Muscle of leg (tissue), 11 donors: ENCODE measurements around the gene PER2. TPM values are rescaled to one million over a fixed set of nuclear protein-coding genes. Genes with fewer than 3 reads are reported as not detected.
A peak's percentile ranks its signal among the peaks of the same experiment; 100 is the strongest.
"Not testable (repeated sequence)": the region's sequence is repeated elsewhere in the genome, so short reads cannot be mapped to it uniquely, and the experiment has no call there.

Source experiments
- DNase-seq: peaks from one replicate; pipeline ENCODE4 v3.0.0; 2013
- H3K27ac ChIP-seq: one replicate; pipeline ENCODE4 v1.5.1; 2013; ENCODE audit warnings: mild to moderate bottlenecking, low read length, control low read depth
- H3K27me3 ChIP-seq: one replicate; pipeline ENCODE4 v1.6.1; 2013; ENCODE audit warnings: low read length; ENCODE audit not compliant: control insufficient read depth, insufficient read depth
- H3K36me3 ChIP-seq: one replicate; pipeline ENCODE4 v1.6.1; 2013; ENCODE audit warnings: low read length; ENCODE audit not compliant: control insufficient read depth, insufficient read depth
- H3K4me1 ChIP-seq: one replicate; pipeline ENCODE4 v1.6.1; 2013; ENCODE audit warnings: low read length; ENCODE audit not compliant: control insufficient read depth, insufficient read depth
- H3K4me3 ChIP-seq: one replicate; pipeline ENCODE4 v1.5.1; 2013; ENCODE audit warnings: low read length, control low read depth
- H3K9me3 ChIP-seq: replicated peaks from 2 replicates; pipeline ENCODE4 v1.6.1; 2013; ENCODE audit warnings: low read depth, low read length; ENCODE audit not compliant: control insufficient read depth
- WGBS: methylation state at CpG from one replicate; pipeline ENCODE4 v1.1.5; 2013; ENCODE audit warnings: missing lambda C conversion rate; ENCODE audit not compliant: insufficient coverage; 5-methylcytosine and 5-hydroxymethylcytosine counted together
- polyA plus RNA-seq, 8 donors: library from polyadenylated mRNA; unstranded; fragments of 120-200 nt; gene quantifications; one replicate each; pipeline versions ENCODE4 v1.2.1 to v1.2.3, GENCODE V29; 2013; ENCODE audit warnings: inconsistent platforms in 1 of 8, low replicate concordance in 1 of 8; ENCODE audit not compliant: insufficient read length in 8 of 8, insufficient read depth in 1 of 8
- total RNA-seq: library from RNA; stranded (reverse); fragments of 120-200 nt; gene quantifications from one replicate; pipeline ENCODE4 v1.2.4, GENCODE V29; 2013

The PER2 gene
- total and polyA plus RNA-seq, 9 donors: 2.8 to 6.5 (median 4.2) TPM

GRCh38 chr2:238327751-238328150 is 39.3 kb upstream of the PER2 start:
- no peaks in the 10 kb centered on the region for H3K27me3 ChIP-seq
- H3K4me1 ChIP-seq: no peaks in the 10 kb centered on the region
- H3K9me3 ChIP-seq: peaks cover 2% of the 10 kb centered on the region
- no CpG with 5 or more reads among the region's 3 CpGs for WGBS
- no peak overlapping the region for H3K4me3 ChIP-seq
- H3K27ac ChIP-seq: no peak overlapping the region
- DNase-seq: no peak
- peaks cover 36% of the 10 kb centered on the region for H3K36me3 ChIP-seq

- no peak overlapping the region for H3K27ac ChIP-seq
- 93% methylated on average over 11 of the region's 12 CpGs for WGBS
Observed at GRCh38 chr2:238326801-238327365, 38.5 kb upstream of the PER2 start.

GRCh38 chr2:238325694-238326093 is 37.3 kb upstream of the PER2 start:
- Histone ChIP-seq H3K4me3 (no peak overlapping the region), H3K4me1 (peaks cover 9% of the 10 kb centered on the region), H3K27ac (no peak overlapping the region), H3K36me3 (peaks cover 34% of the 10 kb centered on the region), H3K9me3 (peaks cover 2% of the 10 kb centered on the region), H3K27me3 (no peaks in the 10 kb centered on the region)
- DNase-seq: no peak
- WGBS: 68% methylated on average over 6 of the region's 9 CpGs

More at GRCh38 chr2:238326801-238327365, 38.5 kb upstream of the PER2 start:
- Histone ChIP-seq H3K27me3 (no peaks in the 10 kb centered on the region), H3K4me3 (no peak overlapping the region), H3K4me1 (no peaks in the 10 kb centered on the region), H3K9me3 (peaks cover 2% of the 10 kb centered on the region), H3K36me3 (peaks cover 34% of the 10 kb centered on the region)
- no peak for DNase-seq

- 88% methylated on average over 5 of the region's 7 CpGs for WGBS
- H3K27me3 ChIP-seq, H3K9me3 ChIP-seq, H3K27ac ChIP-seq, H3K4me3 ChIP-seq, DNase-seq: not testable (repeated sequence)
- Histone ChIP-seq H3K36me3 (peaks cover 25% of the 10 kb centered on the region), H3K4me1 (peaks cover 13% of the 10 kb centered on the region)
Observed at GRCh38 chr2:238324248-238324647, 35.8 kb upstream of the PER2 start.

GRCh38 chr2:238322001-238322411 is 33.6 kb upstream of the PER2 start:
- WGBS: 93% methylated on average over 3 of the region's 10 CpGs
- no peak for DNase-seq
- H3K27me3 ChIP-seq: peaks cover 3% of the 10 kb centered on the region
- H3K4me1 ChIP-seq: peaks cover 13% of the 10 kb centered on the region
- no peak overlapping the region for H3K4me3 ChIP-seq
- peaks cover 13% of the 10 kb centered on the region for H3K36me3 ChIP-seq
- no peak overlapping the region for H3K27ac ChIP-seq
- H3K9me3 ChIP-seq: no peaks in the 10 kb centered on the region

GRCh38 chr2:238321467-238321866 is 33.1 kb upstream of the PER2 start:
- no peak for DNase-seq
- peak overlapping the region; percentile 49 for H3K4me3 ChIP-seq
- H3K27ac ChIP-seq: no peak overlapping the region
- peaks cover 13% of the 10 kb centered on the region for H3K4me1 ChIP-seq
- no peaks in the 10 kb centered on the region for H3K9me3 ChIP-seq
- peaks cover 9% of the 10 kb centered on the region for H3K36me3 ChIP-seq
- H3K27me3 ChIP-seq: peaks cover 3% of the 10 kb centered on the region
- 0% methylated on average over 1 of the region's 9 CpGs for WGBS

GRCh38 chr2:238320648-238321281 is 32.4 kb upstream of the PER2 start:
- Histone ChIP-seq H3K4me3 (peak overlapping the region; percentile 49), H3K27me3 (peaks cover 3% of the 10 kb centered on the region), H3K9me3 (no peaks in the 10 kb centered on the region), H3K36me3 (peaks cover 8% of the 10 kb centered on the region), H3K27ac (no peak overlapping the region), H3K4me1 (peaks cover 13% of the 10 kb centered on the region)
- DNase-seq: peak; percentile 16
- WGBS: under 1% methylated on average over 64 of the region's 65 CpGs

GRCh38 chr2:238320246-238320647 is 31.8 kb upstream of the PER2 start, which contains the start of gene TRAF3IP1:
Gene TRAF3IP1 (plus strand): TSS chr2:238320518. CDS start chr2:238320663, 145 bp downstream.
- H3K36me3 ChIP-seq: peaks cover 8% of the 10 kb centered on the region
- under 1% methylated on average over 58 of the region's 58 CpGs for WGBS
- H3K4me3 ChIP-seq: peak within 1 kb of the TSS; percentile 61
- no peaks in the 10 kb centered on the region for H3K9me3 ChIP-seq
- DNase-seq: peak; percentile 97
- H3K27me3 ChIP-seq: peaks cover 3% of the 10 kb centered on the region
- H3K27ac ChIP-seq: peak within 1 kb of the TSS; percentile 52
- H3K4me1 ChIP-seq: peaks cover 13% of the 10 kb centered on the region

- Histone ChIP-seq H3K27ac (no peak overlapping the region), H3K27me3 (peaks cover 3% of the 10 kb centered on the region), H3K9me3 (no peaks in the 10 kb centered on the region), H3K4me1 (peaks cover 5% of the 10 kb centered on the region), H3K36me3 (no peaks in the 10 kb centered on the region), H3K4me3 (no peak overlapping the region)
- no peak for DNase-seq
- WGBS: 93% methylated on average over 12 of the region's 13 CpGs
Observed at GRCh38 chr2:238315031-238315595, 26.7 kb upstream of the PER2 start.

GRCh38 chr2:238314576-238314975 is 26.2 kb upstream of the PER2 start:
- Histone ChIP-seq H3K4me3 (no peak overlapping the region), H3K36me3 (no peaks in the 10 kb centered on the region), H3K27ac (no peak overlapping the region), H3K9me3 (no peaks in the 10 kb centered on the region), H3K4me1 (peaks cover 2% of the 10 kb centered on the region), H3K27me3 (peaks cover 3% of the 10 kb centered on the region)
- DNase-seq: no peak
- 91% methylated on average over 6 of the region's 8 CpGs for WGBS
